GM18858 (cell line): ENCODE data around the gene ADAMTSL4.
"Not testable (repeated sequence)": the region's sequence is repeated elsewhere in the genome, so short reads cannot be mapped to it uniquely, and the experiment has no call there.

ENCODE experiments used
- ATAC-seq: cut with Tn5 transposase; IDR thresholded peaks from one replicate; pipeline ENCODE4 v1.9.1; 2021; ENCODE audit not compliant: unreplicated experiment

ADAMTSL4 gene

GRCh38 chr1:150579945-150580642, 30.9 kb downstream of the ADAMTSL4 start:
- ATAC-seq, result no peak

- not testable (repeated sequence) for ATAC-seq
Measured at GRCh38 chr1:150580966-150581365, 31.8 kb downstream of the ADAMTSL4 start.

- ATAC-seq, result not testable (repeated sequence)
Measured at GRCh38 chr1:150581437-150581836, 32.2 kb downstream of the ADAMTSL4 start.

- not testable (repeated sequence) for ATAC-seq
Measured at GRCh38 chr1:150581962-150582361, 32.8 kb downstream of the ADAMTSL4 start.

GRCh38 chr1:150582371-150582770, 33.2 kb downstream of the ADAMTSL4 start:
- no peak for ATAC-seq

GRCh38 chr1:150596095-150596892, 47.1 kb downstream of the ADAMTSL4 start:
- no peak for ATAC-seq

GRCh38 chr1:150596976-150597375, 47.8 kb downstream of the ADAMTSL4 start:
- ATAC-seq, result no peak

GRCh38 chr1:150598346-150598745, 49.1 kb downstream of the ADAMTSL4 start:
- not testable (repeated sequence) for ATAC-seq

- ATAC-seq, result no peak
Measured at GRCh38 chr1:150601540-150601939, 52.3 kb downstream of the ADAMTSL4 start.

GRCh38 chr1:150602372-150602771, 53.2 kb downstream of the ADAMTSL4 start:
- ATAC-seq, result not testable (repeated sequence)

- no peak for ATAC-seq
Measured at GRCh38 chr1:150603711-150604110, 54.5 kb downstream of the ADAMTSL4 start.

- no peak for ATAC-seq
Measured at GRCh38 chr1:150604226-150604588, 55.0 kb downstream of the ADAMTSL4 start.

GRCh38 chr1:150605451-150605731, 56.2 kb downstream of the ADAMTSL4 start:
- ATAC-seq, result not testable (repeated sequence)

- ATAC-seq, result no peak
Measured at GRCh38 chr1:150606463-150607142, 57.4 kb downstream of the ADAMTSL4 start.

GRCh38 chr1:150609732-150610131, 60.5 kb downstream of the ADAMTSL4 start:
- ATAC-seq, result no peak
